GM12892 (cell line): ENCODE data around the gene NBPF1.
"Not testable (repeated sequence)": the region's sequence is repeated elsewhere in the genome, so short reads cannot be mapped to it uniquely, and the experiment has no call there.

ENCODE experiments used
- DNase-seq: peaks from one replicate; pipeline ENCODE4 v3.0.0; 2011; ENCODE audit not compliant: insufficient read length
- FAIRE-seq: peaks from 2 replicates; lab custom pipeline; 2011; peaks lifted over from hg19 to GRCh38; lab: Jason Lieb, UNC
- POLR2A ChIP-seq: IDR thresholded peaks from 2 replicates; pipeline ENCODE4 v1.6.1; 2011; ENCODE audit warnings: low read depth, low read length, control low read depth
- POLR2AphosphoS5 ChIP-seq: IDR thresholded peaks from 2 replicates; pipeline ENCODE4 v1.6.1; 2011; ENCODE audit warnings: low read depth, low read length, control low read depth
- TAF1 ChIP-seq: IDR thresholded peaks from 2 replicates; pipeline ENCODE4 v1.6.1; 2011; ENCODE audit warnings: low read depth, mild to moderate bottlenecking, control low read depth, low read length, borderline replicate concordance

NBPF1 gene

GRCh38 chr1:16618719-16619118, 5.4 kb upstream of the NBPF1 start:
- DNase-seq (no peak), FAIRE-seq (no peak)
- TF ChIP-seq TAF1: no peak
- no peak for TF ChIP-seq POLR2AphosphoS5
- TF ChIP-seq POLR2A: no peak

- no peak for DNase-seq
- no peak for TF ChIP-seq POLR2AphosphoS5
- TF ChIP-seq TAF1: no peak
- no peak for TF ChIP-seq POLR2A
- no peak for FAIRE-seq
Measured at GRCh38 chr1:16617778-16618580, 4.6 kb upstream of the NBPF1 start.

- TF ChIP-seq POLR2A (no peak), TAF1 (no peak), POLR2AphosphoS5 (peak; percentile 72)
- no peak for DNase-seq
- no peak for FAIRE-seq
Measured at GRCh38 chr1:16617114-16617631, 3.8 kb upstream of the NBPF1 start.

- no peak for FAIRE-seq
- no peak for DNase-seq
- TF ChIP-seq TAF1 (no peak), POLR2AphosphoS5 (no peak), POLR2A (no peak)
Measured at GRCh38 chr1:16615253-16616252, 2.2 kb upstream of the NBPF1 start.

- TF ChIP-seq POLR2AphosphoS5: no peak
- no peak for TF ChIP-seq TAF1
- no peak for TF ChIP-seq POLR2A
- DNase-seq (no peak), FAIRE-seq (no peak)
Measured at GRCh38 chr1:16614361-16615252, 1.2 kb upstream of the NBPF1 start.

- no peak for TF ChIP-seq POLR2AphosphoS5
- TF ChIP-seq POLR2A: no peak
- no peak for TF ChIP-seq TAF1
- FAIRE-seq (no peak), DNase-seq (no peak)
Measured at GRCh38 chr1:16612332-16613172, 812 bp downstream of the NBPF1 start.

- DNase-seq, FAIRE-seq: not testable (repeated sequence)
Measured at GRCh38 chr1:16611981-16612331, 1.4 kb downstream of the NBPF1 start.

- DNase-seq, FAIRE-seq: not testable (repeated sequence)
Measured at GRCh38 chr1:16611164-16611563, 2.2 kb downstream of the NBPF1 start.

- DNase-seq, FAIRE-seq: not testable (repeated sequence)
Measured at GRCh38 chr1:16610553-16610952, 2.8 kb downstream of the NBPF1 start.

GRCh38 chr1:16609761-16610160, 3.6 kb downstream of the NBPF1 start:
- FAIRE-seq: not testable (repeated sequence)

GRCh38 chr1:16608838-16609560, 4.4 kb downstream of the NBPF1 start:
- FAIRE-seq (no peak), DNase-seq (no peak)
- no peak for TF ChIP-seq TAF1
- TF ChIP-seq POLR2A: no peak
- TF ChIP-seq POLR2AphosphoS5: no peak

More at GRCh38 chr1:16609761-16610160, 3.6 kb downstream of the NBPF1 start:
- not testable (repeated sequence) for DNase-seq

GRCh38 chr1:16607853-16608815, 5.2 kb downstream of the NBPF1 start:
- not testable (repeated sequence) for DNase-seq, FAIRE-seq
